Stimulated activated CD4-positive, alpha-beta T cell treated with anti-CD3 and anti-CD28 coated beads, Interleukin-2, amount 100 ng/mL, for 48 hours (primary cell): ENCODE data around the gene FAM228A.
A peak's percentile ranks its signal among the peaks of the same experiment; 100 is the strongest.
"Not testable (repeated sequence)": the region's sequence is repeated elsewhere in the genome, so short reads cannot be mapped to it uniquely, and the experiment has no call there.

Source experiments
- DNase-seq, 2 donors: peaks; one replicate each; pipeline ENCODE4 v3.0.0-alpha.2; 2020

The FAM228A gene

DNA sequence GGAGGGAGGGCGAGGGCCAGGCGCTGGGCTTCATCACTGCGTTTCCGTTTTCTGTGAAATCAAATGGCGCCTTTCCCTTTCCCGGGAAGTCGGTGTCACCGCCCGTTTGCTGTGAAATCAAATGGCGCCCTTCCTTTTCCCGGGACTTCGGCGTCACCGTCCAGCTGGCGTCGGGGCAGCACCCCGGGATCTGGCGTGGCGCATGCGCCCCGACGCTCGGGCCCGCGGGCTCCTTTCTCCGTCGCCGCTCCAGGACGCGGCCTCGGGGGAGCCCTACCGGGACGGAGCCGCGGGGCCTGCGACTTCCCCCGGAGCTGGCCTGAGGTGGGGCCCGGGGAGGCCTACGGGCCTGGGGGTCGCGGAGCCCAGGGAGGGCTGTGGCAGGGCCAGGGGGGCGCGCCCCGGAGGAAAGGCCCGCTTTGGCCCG lies at the start of gene FAM228A:
FAM228A (plus strand) TSS at position 203 of the 427 bp plus-strand sequence. CDS start 428 bp downstream, outside the sequence.
- DNase-seq, result no peak

- no peak for DNase-seq
These were observed 48.9 kb upstream of the FAM228A start for GRCh38 chr2:24125956-24126355.

- DNase-seq, result no peak
These were observed 42.3 kb upstream of the FAM228A start for GRCh38 chr2:24132543-24132942.

DNA sequence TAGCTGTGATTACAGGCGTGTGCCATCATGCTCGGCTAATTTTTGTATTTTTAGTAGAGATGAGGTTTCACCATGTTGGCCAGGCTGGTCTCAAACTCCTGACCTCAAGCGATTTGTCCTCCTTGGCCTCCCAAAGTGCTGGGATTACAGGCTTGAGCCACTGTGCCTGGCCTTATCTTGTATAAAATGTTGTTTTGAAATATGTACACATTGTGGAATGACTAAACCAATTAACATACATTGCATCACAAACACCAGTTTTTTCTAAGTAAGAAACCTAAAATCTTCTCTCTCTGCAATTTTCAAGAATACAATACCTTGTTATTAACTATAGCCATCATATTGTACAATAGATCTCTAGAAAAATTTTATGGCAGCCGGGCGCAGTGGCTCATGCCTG lies 34.5 kb upstream of the FAM228A start:
- DNase-seq, result not testable (repeated sequence)

GRCh38 chr2:24147364-24147763 lies 27.5 kb upstream of the FAM228A start:
- DNase-seq, result no peak

- DNase-seq, result no peak
These were observed 22.2 kb upstream of the FAM228A start for GRCh38 chr2:24152413-24153197.

- DNase-seq, result no peak
These were observed 21.4 kb upstream of the FAM228A start for GRCh38 chr2:24153478-24153877.

- DNase-seq, result no peak
These were observed 16.7 kb upstream of the FAM228A start for GRCh38 chr2:24158131-24158530.

DNA sequence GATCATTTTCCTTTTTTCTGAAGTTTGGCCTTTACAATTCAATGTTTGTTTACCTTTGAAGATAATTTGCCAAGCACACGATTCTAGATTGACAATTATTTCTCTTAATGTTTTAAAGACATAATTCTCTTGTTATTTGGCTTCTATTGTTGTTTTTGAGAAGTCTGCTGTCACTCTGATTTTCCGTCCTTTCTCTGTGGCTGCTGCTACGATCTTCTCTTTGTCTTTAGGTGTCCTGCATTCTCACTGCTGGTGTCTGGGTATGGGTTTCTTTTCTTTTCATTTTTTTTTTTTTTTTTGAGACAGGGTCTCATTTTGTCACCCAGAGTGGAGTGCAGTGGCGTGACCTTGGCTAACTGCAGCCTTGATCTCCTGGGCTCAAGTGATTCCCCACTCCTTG lies 15.1 kb upstream of the FAM228A start:
- DNase-seq, result no peak

- no peak for DNase-seq
These were observed 14.1 kb upstream of the FAM228A start for GRCh38 chr2:24160761-24161160.

DNA sequence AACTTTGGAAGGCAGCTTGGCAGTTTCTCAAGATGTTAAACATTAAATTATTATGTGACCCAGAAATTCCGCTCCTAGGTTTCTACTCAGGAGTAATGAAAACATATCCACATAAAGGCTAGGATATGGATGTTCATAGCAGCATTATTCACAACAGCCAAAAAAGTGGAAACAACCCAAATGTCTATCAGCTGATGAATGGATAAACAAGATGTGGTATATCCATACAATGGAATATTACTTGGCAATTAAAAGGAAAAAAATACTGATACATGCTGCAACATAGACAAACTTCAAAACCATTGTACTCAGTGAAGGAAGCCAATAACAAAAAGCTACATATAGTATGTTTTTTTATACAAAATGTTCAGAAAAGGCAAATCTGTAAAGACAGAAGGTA lies 12.4 kb upstream of the FAM228A start:
- DNase-seq, result no peak

DNA sequence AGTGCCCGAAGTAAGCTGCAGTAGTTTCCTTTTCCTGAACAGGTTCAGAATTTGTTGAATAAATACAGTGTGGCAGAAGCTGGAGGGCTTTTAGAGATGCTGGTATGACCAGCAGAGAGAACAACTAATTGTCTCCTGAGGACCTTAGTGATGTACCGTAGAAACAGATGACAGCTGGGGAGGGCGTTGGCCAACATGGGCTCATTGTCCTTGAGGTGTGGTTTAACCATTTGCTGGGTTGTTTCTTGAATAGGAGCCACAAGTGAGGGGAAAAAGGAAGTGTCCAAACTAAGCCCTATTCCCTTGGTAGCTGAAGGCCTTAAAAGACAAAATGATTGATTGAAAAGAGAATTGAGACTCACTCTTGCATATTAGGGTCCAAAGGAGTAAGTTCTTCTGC lies 11.7 kb upstream of the FAM228A start:
- no peak for DNase-seq

GRCh38 chr2:24163601-24164000 lies 11.3 kb upstream of the FAM228A start:
- no peak for DNase-seq

DNA sequence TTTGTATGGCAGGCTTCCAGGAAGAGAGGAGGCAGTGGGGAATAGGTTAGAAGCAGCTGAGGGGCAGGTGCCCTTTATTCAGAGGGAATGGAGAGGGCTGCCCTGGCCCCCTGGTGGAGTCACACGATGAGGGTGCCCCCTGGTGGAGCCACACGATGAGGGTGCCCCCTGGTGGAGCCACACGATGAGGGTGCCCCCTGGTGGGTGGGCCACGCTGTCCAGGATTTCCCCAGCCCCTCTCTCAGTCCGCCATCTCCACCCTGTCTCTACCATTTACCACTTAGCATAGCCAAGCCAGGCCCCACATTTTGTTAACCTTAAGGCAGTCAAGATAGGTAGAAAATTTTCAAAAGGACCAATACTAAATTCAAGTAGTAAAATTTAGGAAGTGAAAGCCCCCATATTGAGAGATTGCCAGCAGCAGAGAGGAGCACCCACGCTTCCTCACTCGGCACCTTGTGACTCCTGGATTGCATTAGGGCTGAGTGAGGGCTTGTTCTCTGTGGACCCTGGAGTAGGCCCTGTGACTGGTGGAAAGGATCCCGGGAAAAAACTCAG lies 10.4 kb upstream of the FAM228A start:
- peak; percentile 32 to 53 for DNase-seq

DNA sequence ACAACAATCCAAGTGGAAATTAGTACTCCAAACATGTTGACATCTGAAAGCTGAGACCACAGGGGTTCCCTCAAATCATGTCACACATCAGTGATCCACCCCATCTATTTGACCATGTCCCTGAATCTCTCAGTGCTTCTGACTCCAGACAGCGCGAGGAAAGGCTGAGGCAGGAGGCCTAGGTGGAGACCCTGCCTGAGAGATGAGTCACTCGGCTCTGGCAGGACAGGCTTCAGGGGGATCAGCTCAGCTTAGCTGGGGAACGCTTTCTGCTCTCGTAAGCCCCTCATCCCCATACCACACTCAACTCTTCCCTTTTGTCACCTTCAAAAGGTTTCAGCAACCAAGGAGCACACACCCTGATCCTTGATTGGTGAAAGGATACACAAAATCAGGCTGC lies 5.8 kb upstream of the FAM228A start:
- no peak for DNase-seq

- DNase-seq, result no peak
These were observed 856 bp downstream of the FAM228A start for GRCh38 chr2:24175631-24176187.

- DNase-seq, result no peak
These were observed 1.5 kb downstream of the FAM228A start for GRCh38 chr2:24176326-24176725.

DNA sequence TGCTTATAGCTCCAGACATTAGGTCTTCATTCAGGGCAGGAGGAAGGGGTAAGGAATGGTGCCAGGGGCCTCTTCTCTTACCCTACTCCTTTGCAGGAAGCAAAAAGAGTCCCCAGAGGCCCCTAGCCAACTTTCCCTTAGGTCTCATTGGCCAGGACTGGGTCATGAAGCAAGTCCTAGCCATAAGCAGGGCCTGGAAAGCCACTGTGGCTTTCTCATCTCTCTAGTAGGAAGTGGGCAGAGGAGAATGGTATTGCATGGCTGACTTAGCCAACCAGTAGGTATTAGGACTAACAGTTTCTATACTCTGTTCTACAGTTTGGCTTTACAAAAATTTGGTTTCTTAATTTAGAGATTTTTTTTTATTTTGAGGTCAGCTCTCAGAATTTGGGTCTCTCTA lies 4.8 kb downstream of the FAM228A start:
- no peak for DNase-seq

GRCh38 chr2:24181849-24182248 lies 7.0 kb downstream of the FAM228A start:
- no peak for DNase-seq

GRCh38 chr2:24182507-24182906 lies 7.7 kb downstream of the FAM228A start:
- no peak for DNase-seq

GRCh38 chr2:24183366-24184069 lies 8.7 kb downstream of the FAM228A start:
- DNase-seq, result no peak

GRCh38 chr2:24189551-24189950 lies 14.7 kb downstream of the FAM228A start:
- DNase-seq, result no peak

DNA sequence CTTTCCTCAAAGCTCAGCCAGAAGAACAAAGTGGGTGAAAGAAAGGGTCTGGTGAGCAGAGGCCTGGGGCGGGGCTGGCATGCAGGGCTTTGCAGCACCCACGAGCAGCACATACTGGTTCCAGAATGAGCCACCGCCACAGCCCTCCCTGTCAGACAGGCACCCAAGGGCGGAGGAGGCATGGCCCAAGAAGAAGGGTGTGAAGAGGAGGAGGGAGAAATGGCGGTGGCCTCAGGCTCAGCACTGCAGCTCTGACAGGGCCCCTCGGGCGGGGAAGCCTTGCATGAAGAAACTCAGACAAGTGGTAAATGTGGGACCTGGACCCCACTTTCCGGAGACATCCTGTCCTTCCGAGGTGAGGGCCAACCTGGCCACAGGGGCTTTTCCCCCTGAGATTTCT lies 15.7 kb downstream of the FAM228A start:
- DNase-seq, result no peak

GRCh38 chr2:24191156-24191555 lies 16.3 kb downstream of the FAM228A start:
- no peak for DNase-seq
